Karpas-422 (cell line): Measurements from ENCODE around the gene COL5A1. TPM values are rescaled to one million over a fixed set of nuclear protein-coding genes. Genes with fewer than 3 reads are reported as not detected.

Source experiments
- DNase-seq: peaks from one replicate; pipeline ENCODE4 v3.0.0-alpha.2; 2015
- H2AFZ ChIP-seq: fragments of 200-600 bp; sonication (generic); 2 replicates; pipeline ENCODE4 v1.6.1; 2014; ENCODE audit warnings: antibody characterized with exemption, low read length, mixed read lengths
- H3K27ac ChIP-seq: fragments of 200-600 bp; sonication (generic); 2 replicates; pipeline ENCODE4 v1.5.1; 2014; ENCODE audit warnings: mild to moderate bottlenecking, low read length, moderate library complexity
- H3K27me3 ChIP-seq: fragments of 200-600 bp; sonication (generic); 2 replicates; pipeline ENCODE4 v1.6.1; 2014; ENCODE audit warnings: low read length, mixed read lengths
- H3K36me3 ChIP-seq: fragments of 200-600 bp; sonication (generic); 2 replicates; pipeline ENCODE4 v1.6.1; 2014; ENCODE audit warnings: low read length, mixed read lengths; ENCODE audit not compliant: insufficient read depth
- H3K4me1 ChIP-seq: fragments of 200-600 bp; sonication (generic); 2 replicates; pipeline ENCODE4 v1.6.1; 2014; ENCODE audit warnings: mild to moderate bottlenecking, low read length, mixed read lengths
- H3K4me2 ChIP-seq: fragments of 200-600 bp; sonication (generic); 2 replicates; pipeline ENCODE4 v1.6.1; 2014; ENCODE audit warnings: low read length, low read depth, mild to moderate bottlenecking; ENCODE audit not compliant: poor library complexity, severe bottlenecking
- H3K4me3 ChIP-seq: fragments of 200-600 bp; sonication (generic); 2 replicates; pipeline ENCODE4 v1.5.1; 2014; ENCODE audit warnings: mild to moderate bottlenecking, antibody characterized with exemption, low read length, mixed read lengths
- H3K79me2 ChIP-seq: fragments of 200-600 bp; sonication (generic); 2 replicates; pipeline ENCODE4 v1.6.1; 2014; ENCODE audit warnings: mild to moderate bottlenecking, low read length, mixed read lengths
- H3K9ac ChIP-seq: fragments of 200-600 bp; sonication (generic); 2 replicates; pipeline ENCODE4 v1.6.0; 2014; ENCODE audit warnings: low read length
- H3K9me2 ChIP-seq: fragments of 200-600 bp; sonication (generic), shearing (Covaris generic); replicated peaks from 2 replicates; pipeline ENCODE4 v1.6.0; 2014; ENCODE audit warnings: mild to moderate bottlenecking, low read length, moderate library complexity; ENCODE audit not compliant: insufficient read depth
- H3K9me3 ChIP-seq: fragments of 300-700, 200-600 bp; sonication (generic); 2 replicates; pipeline ENCODE4 v1.6.1; 2014; ENCODE audit warnings: low read length, mixed read lengths
- H4K20me1 ChIP-seq: fragments of 200-600 bp; sonication (generic); 2 replicates; pipeline ENCODE4 v1.6.1; 2014; ENCODE audit warnings: mild to moderate bottlenecking, antibody characterized with exemption, low read length, low read depth; ENCODE audit not compliant: insufficient read depth
- total RNA-seq: library from RNA; depleted of rRNA; stranded (reverse); fragments of >200 nt; shearing (Covaris generic); gene quantifications from 2 replicates; pipeline ENCODE4 v1.2.3, GENCODE V29; 2014; ENCODE audit warnings: low replicate concordance

Gene COL5A1
- total RNA-seq, 1 experiment from 2014 or later, result not detected

- H4K20me1 ChIP-seq, result no peaks in the 10 kb centered on the region
- no peaks in the 10 kb centered on the region for H3K79me2 ChIP-seq
- H3K27me3 ChIP-seq, result no peaks in the 10 kb centered on the region
- H3K36me3 ChIP-seq, result no peaks in the 10 kb centered on the region
- H3K4me1 ChIP-seq, result no peaks in the 10 kb centered on the region
- H3K9me3 ChIP-seq, result no peaks in the 10 kb centered on the region; the same call in 1 of the 2 replicates
- H3K27ac ChIP-seq, result no peak overlapping the region
- no peak overlapping the region for H3K4me3 ChIP-seq
- no peak overlapping the region for H3K9ac ChIP-seq
- no peak for DNase-seq
- no peaks in the 10 kb centered on the region for H3K9me2 ChIP-seq
- no peak overlapping the region for H2AFZ ChIP-seq
- no peak overlapping the region for H3K4me2 ChIP-seq
Measured at GRCh38 chr9:134616341-134616740, 25.3 kb upstream of the COL5A1 start.

- H3K4me1 ChIP-seq, result no peaks in the 10 kb centered on the region
- H3K9me2 ChIP-seq, result no peaks in the 10 kb centered on the region
- no peaks in the 10 kb centered on the region; the same call in 1 of the 2 replicates for H3K9me3 ChIP-seq
- no peaks in the 10 kb centered on the region for H3K36me3 ChIP-seq
- H3K27ac ChIP-seq, result no peak overlapping the region
- no peak overlapping the region for H3K4me2 ChIP-seq
- H4K20me1 ChIP-seq, result no peaks in the 10 kb centered on the region
- no peak overlapping the region for H2AFZ ChIP-seq
- H3K79me2 ChIP-seq, result no peaks in the 10 kb centered on the region
- H3K4me3 ChIP-seq, result no peak overlapping the region
- no peak overlapping the region for H3K9ac ChIP-seq
- no peak for DNase-seq
- no peaks in the 10 kb centered on the region for H3K27me3 ChIP-seq
Measured at GRCh38 chr9:134617246-134617645, 24.4 kb upstream of the COL5A1 start.

- Histone ChIP-seq H3K4me3 (no peak overlapping the region), H3K27me3 (no peaks in the 10 kb centered on the region), H3K9me3 (no peaks in the 10 kb centered on the region; the same call in 1 of the 2 replicates), H3K4me2 (no peak overlapping the region), H3K4me1 (no peaks in the 10 kb centered on the region), H3K9ac (no peak overlapping the region), H2AFZ (no peak overlapping the region), H3K36me3 (no peaks in the 10 kb centered on the region), H3K9me2 (no peaks in the 10 kb centered on the region), H3K27ac (no peak overlapping the region), H3K79me2 (no peaks in the 10 kb centered on the region), H4K20me1 (no peaks in the 10 kb centered on the region)
- no peak for DNase-seq
Measured at GRCh38 chr9:134617836-134618162, 23.8 kb upstream of the COL5A1 start.

GRCh38 chr9:134618163-134618832 lies 23.3 kb upstream of the COL5A1 start:
- no peak overlapping the region for H3K27ac ChIP-seq
- DNase-seq, result no peak
- H3K4me2 ChIP-seq, result no peak overlapping the region
- H3K9me2 ChIP-seq, result no peaks in the 10 kb centered on the region
- H3K36me3 ChIP-seq, result no peaks in the 10 kb centered on the region
- no peaks in the 10 kb centered on the region for H3K79me2 ChIP-seq
- no peak overlapping the region for H3K9ac ChIP-seq
- no peak overlapping the region for H2AFZ ChIP-seq
- no peaks in the 10 kb centered on the region for H3K9me3 ChIP-seq
- no peaks in the 10 kb centered on the region for H3K27me3 ChIP-seq
- no peaks in the 10 kb centered on the region for H3K4me1 ChIP-seq
- no peak overlapping the region for H3K4me3 ChIP-seq
- no peaks in the 10 kb centered on the region for H4K20me1 ChIP-seq

- no peak overlapping the region for H3K4me2 ChIP-seq
- no peak overlapping the region for H2AFZ ChIP-seq
- no peaks in the 10 kb centered on the region for H3K79me2 ChIP-seq
- H3K36me3 ChIP-seq, result no peaks in the 10 kb centered on the region
- no peak overlapping the region for H3K4me3 ChIP-seq
- no peak overlapping the region for H3K9ac ChIP-seq
- no peak overlapping the region for H3K27ac ChIP-seq
- H3K27me3 ChIP-seq, result no peaks in the 10 kb centered on the region
- H3K9me3 ChIP-seq, result no peaks in the 10 kb centered on the region
- H4K20me1 ChIP-seq, result no peaks in the 10 kb centered on the region
- DNase-seq, result no peak
- H3K4me1 ChIP-seq, result no peaks in the 10 kb centered on the region
- no peaks in the 10 kb centered on the region for H3K9me2 ChIP-seq
Measured at GRCh38 chr9:134618833-134619447, 22.7 kb upstream of the COL5A1 start.

GRCh38 chr9:134619448-134619982 lies 22.1 kb upstream of the COL5A1 start:
- H3K4me3 ChIP-seq, result no peak overlapping the region

GRCh38 chr9:134619983-134620661 lies 21.5 kb upstream of the COL5A1 start:
- Histone ChIP-seq H3K79me2 (no peaks in the 10 kb centered on the region), H3K9me2 (no peaks in the 10 kb centered on the region), H3K4me1 (no peaks in the 10 kb centered on the region), H3K4me3 (no peak overlapping the region), H3K9ac (no peak overlapping the region), H3K9me3 (no peaks in the 10 kb centered on the region), H4K20me1 (no peaks in the 10 kb centered on the region), H3K27ac (no peak overlapping the region), H3K4me2 (no peak overlapping the region), H3K27me3 (no peaks in the 10 kb centered on the region), H3K36me3 (no peaks in the 10 kb centered on the region), H2AFZ (no peak overlapping the region)
- no peak for DNase-seq

More at GRCh38 chr9:134619448-134619982, 22.1 kb upstream of the COL5A1 start:
- DNase-seq, result no peak
- no peak overlapping the region for H3K27ac ChIP-seq
- no peaks in the 10 kb centered on the region for H3K9me3 ChIP-seq
- no peak overlapping the region for H2AFZ ChIP-seq
- no peaks in the 10 kb centered on the region for H3K79me2 ChIP-seq
- no peaks in the 10 kb centered on the region for H3K36me3 ChIP-seq
- no peaks in the 10 kb centered on the region for H3K4me1 ChIP-seq
- no peaks in the 10 kb centered on the region for H4K20me1 ChIP-seq
- H3K4me2 ChIP-seq, result no peak overlapping the region
- H3K9ac ChIP-seq, result no peak overlapping the region
- H3K27me3 ChIP-seq, result no peaks in the 10 kb centered on the region
- no peaks in the 10 kb centered on the region for H3K9me2 ChIP-seq

GRCh38 chr9:134620751-134621557 lies 20.6 kb upstream of the COL5A1 start:
- Histone ChIP-seq H3K9me2 (no peaks in the 10 kb centered on the region), H4K20me1 (no peaks in the 10 kb centered on the region), H3K4me2 (no peak overlapping the region), H2AFZ (no peak overlapping the region), H3K36me3 (no peaks in the 10 kb centered on the region), H3K4me3 (no peak overlapping the region), H3K9me3 (no peaks in the 10 kb centered on the region), H3K27me3 (no peaks in the 10 kb centered on the region), H3K4me1 (no peaks in the 10 kb centered on the region), H3K27ac (no peak overlapping the region), H3K79me2 (no peaks in the 10 kb centered on the region), H3K9ac (no peak overlapping the region)
- no peak for DNase-seq
